ENCODE measurements around the gene TLL2.
"Not testable (repeated sequence)": the region's sequence is repeated elsewhere in the genome, so short reads cannot be mapped to it uniquely, and the experiment has no call there.

TLL2 gene

GRCh38 chr10:96513698-96514561 is at the start of gene TLL2:
Gene TLL2 (minus strand): TSS chr10:96513926. CDS start chr10:96513685, 241 bp downstream.
- DNase-seq = peak; percentile 66

GRCh38 chr10:96560966-96561887 is 47.5 kb upstream of the TLL2 start:
- DNase-seq = no peak

- no peak for DNase-seq
Observed at GRCh38 chr10:96560489-96560888, 46.8 kb upstream of the TLL2 start.

GRCh38 chr10:96556003-96556402 is 42.3 kb upstream of the TLL2 start:
- DNase-seq = no peak

- no peak for DNase-seq
Observed at GRCh38 chr10:96555330-96555729, 41.6 kb upstream of the TLL2 start.

- DNase-seq = no peak
Observed at GRCh38 chr10:96548589-96548988, 34.9 kb upstream of the TLL2 start.

GRCh38 chr10:96545558-96545957 is 31.8 kb upstream of the TLL2 start:
- DNase-seq = not testable (repeated sequence)

- no peak for DNase-seq
Observed at GRCh38 chr10:96541921-96542320, 28.2 kb upstream of the TLL2 start.

- no peak for DNase-seq
Observed at GRCh38 chr10:96540240-96540639, 26.5 kb upstream of the TLL2 start.

GRCh38 chr10:96538683-96539082 is 25.0 kb upstream of the TLL2 start:
- DNase-seq = no peak

- no peak for DNase-seq
Observed at GRCh38 chr10:96536129-96536528, 22.4 kb upstream of the TLL2 start.

GRCh38 chr10:96532523-96532922 is 18.8 kb upstream of the TLL2 start:
- DNase-seq = no peak

GRCh38 chr10:96529634-96530279 is 16.0 kb upstream of the TLL2 start:
- no peak for DNase-seq

- no peak for DNase-seq
Observed at GRCh38 chr10:96524741-96525140, 11.0 kb upstream of the TLL2 start.

GRCh38 chr10:96517284-96517683 is 3.6 kb upstream of the TLL2 start:
- no peak for DNase-seq

- DNase-seq = no peak
Observed at GRCh38 chr10:96516337-96516736, 2.6 kb upstream of the TLL2 start.

GRCh38 chr10:96513305-96513697 is 425 bp downstream of the TLL2 start:
- DNase-seq = no peak

- no peak for DNase-seq
Observed at GRCh38 chr10:96512524-96513304, 1.0 kb downstream of the TLL2 start.

GRCh38 chr10:96511044-96511945 is 2.4 kb downstream of the TLL2 start:
- DNase-seq = no peak

- no peak for DNase-seq
Observed at GRCh38 chr10:96509017-96509641, 4.6 kb downstream of the TLL2 start.

GRCh38 chr10:96507044-96507443 is 6.7 kb downstream of the TLL2 start:
- no peak for DNase-seq

Data from CD4-positive, alpha-beta T cell treated with Interferon gamma for 1 hour (primary cell).